NT2/D1 (cell line): ENCODE measurements around the gene TMEM209.

Experiments
- SUZ12 ChIP-seq: IDR thresholded peaks from 2 replicates; pipeline ENCODE4 v1.6.1; 2011; ENCODE audit not compliant: insufficient read length, insufficient read depth; ENCODE audit errors: extremely low read depth
- YY1 ChIP-seq: IDR thresholded peaks from 2 replicates; pipeline ENCODE4 v1.6.1; 2011; ENCODE audit not compliant: insufficient read length, insufficient read depth
- ZNF274 ChIP-seq: IDR thresholded peaks from 2 replicates; pipeline ENCODE4 v1.6.1; 2011; ENCODE audit warnings: mild to moderate bottlenecking, low read depth, low read length

DNA sequence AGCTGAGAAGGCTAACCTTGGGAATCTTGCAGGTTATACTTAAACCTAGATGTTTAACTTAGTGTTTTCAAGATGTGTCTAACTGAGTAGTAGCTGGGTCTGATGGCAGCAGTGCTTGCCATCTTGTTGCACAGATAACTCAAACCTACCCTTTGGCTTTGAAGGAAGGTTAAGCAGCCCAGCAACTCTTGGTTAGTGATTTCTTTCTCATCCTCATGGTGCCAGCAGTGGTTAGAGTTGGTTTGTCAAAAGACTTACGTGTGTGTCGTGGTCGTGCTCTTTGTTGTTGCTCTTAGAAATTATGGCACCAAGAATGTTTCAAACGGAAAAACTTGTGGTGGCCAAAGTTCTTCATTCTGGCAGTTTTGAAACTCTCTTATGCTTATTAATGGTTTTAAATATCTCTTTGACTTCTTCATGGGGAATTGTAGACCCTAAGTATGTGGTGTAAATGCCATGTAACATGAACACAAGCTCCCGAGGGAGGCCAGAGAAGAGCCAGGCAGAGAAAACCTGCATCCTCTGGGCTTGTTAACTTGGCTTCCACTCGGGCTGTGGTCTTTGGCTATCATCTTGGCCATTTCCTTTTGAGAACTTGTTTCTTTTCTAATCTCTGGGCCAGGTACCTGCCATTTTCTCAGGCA, 73.9 kb downstream of the TMEM209 start:
- no peak for TF ChIP-seq ZNF274
- no peak for TF ChIP-seq SUZ12
- TF ChIP-seq YY1: no peak
